Suprapubic skin (tissue), 3 donors: ENCODE results near the gene PSMA7.

Source experiments
- EP300 ChIP-seq: sonication (generic); formaldehyde crosslinking; IDR thresholded peaks from one replicate; pipeline ENCODE4 v1.6.1; 2017; ENCODE audit warnings: antibody characterized with exemption
- TF ChIP-seq, protein P1 (sequence below), 2 donors: fragments of 200-600 bp in 1 of 2; fragments of 450-650 bp in 1 of 2; sonication (generic) in 1 of 2; IDR thresholded peaks; one replicate each; pipeline ENCODE4 v1.5.1; 2016 to 2019; ENCODE audit warnings: antibody characterized with exemption in 2 of 2, mild to moderate bottlenecking in 1 of 2, moderate library complexity in 1 of 2

GRCh38 chr20:62181808-62182207 is 38.6 kb upstream of the PSMA7 start:
- TF ChIP-seq, protein P1, sequence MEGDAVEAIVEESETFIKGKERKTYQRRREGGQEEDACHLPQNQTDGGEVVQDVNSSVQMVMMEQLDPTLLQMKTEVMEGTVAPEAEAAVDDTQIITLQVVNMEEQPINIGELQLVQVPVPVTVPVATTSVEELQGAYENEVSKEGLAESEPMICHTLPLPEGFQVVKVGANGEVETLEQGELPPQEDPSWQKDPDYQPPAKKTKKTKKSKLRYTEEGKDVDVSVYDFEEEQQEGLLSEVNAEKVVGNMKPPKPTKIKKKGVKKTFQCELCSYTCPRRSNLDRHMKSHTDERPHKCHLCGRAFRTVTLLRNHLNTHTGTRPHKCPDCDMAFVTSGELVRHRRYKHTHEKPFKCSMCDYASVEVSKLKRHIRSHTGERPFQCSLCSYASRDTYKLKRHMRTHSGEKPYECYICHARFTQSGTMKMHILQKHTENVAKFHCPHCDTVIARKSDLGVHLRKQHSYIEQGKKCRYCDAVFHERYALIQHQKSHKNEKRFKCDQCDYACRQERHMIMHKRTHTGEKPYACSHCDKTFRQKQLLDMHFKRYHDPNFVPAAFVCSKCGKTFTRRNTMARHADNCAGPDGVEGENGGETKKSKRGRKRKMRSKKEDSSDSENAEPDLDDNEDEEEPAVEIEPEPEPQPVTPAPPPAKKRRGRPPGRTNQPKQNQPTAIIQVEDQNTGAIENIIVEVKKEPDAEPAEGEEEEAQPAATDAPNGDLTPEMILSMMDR (IDR thresholded peaks at IDR 0.05), result no peak
- TF ChIP-seq EP300, result no peak
